ENCODE measurements around the gene ZMAT2.
"Not testable (repeated sequence)": the region's sequence is repeated elsewhere in the genome, so short reads cannot be mapped to it uniquely, and the experiment has no call there.

The ZMAT2 gene, protein sequence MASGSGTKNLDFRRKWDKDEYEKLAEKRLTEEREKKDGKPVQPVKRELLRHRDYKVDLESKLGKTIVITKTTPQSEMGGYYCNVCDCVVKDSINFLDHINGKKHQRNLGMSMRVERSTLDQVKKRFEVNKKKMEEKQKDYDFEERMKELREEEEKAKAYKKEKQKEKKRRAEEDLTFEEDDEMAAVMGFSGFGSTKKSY

DNA sequence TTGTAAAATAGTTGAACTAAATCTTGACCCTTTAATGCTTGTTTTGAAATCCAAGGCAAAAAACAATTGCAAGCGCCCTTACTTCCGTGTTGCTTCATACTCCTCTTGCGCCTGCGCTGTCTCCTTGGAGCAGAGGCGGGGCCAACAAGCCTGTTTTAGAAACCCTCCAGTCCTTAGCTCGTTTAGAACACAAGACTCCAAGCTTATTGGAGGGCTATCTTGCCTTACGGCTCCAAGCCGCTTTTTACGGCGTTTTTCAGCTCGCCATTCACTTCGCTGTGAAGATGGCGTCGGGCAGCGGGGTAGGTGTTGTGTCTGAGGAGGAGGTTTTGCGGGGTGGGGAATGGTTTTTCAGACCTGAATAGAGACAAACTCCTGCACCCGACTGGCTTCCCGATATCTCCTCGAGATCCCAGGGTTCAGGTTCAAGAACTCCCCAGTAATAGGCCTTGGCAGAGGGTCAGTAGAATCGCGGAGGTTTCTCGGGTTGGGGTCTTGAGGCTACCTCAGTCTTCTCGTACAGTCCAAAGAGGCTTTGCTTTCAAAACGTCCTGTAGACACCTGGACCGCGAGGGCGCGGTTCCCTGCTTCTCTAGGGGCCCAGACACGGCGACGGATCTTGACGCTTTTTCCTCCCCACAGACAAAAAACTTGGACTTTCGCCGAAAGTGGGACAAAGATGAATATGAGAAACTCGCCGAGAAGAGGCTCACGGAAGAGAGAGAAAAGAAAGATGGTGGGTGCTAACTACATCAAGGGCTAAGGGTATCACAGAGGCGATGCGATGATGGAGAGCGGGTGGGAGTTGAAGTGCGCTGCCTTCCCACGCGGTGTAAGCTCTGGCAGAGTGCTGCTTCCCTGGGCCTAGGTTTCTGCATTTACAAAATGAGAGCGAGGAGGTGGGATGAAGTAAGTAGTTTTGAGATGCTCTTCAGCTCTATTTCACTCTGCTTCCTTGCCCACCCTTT lies at the start of gene ZMAT2:
Gene ZMAT2, plus strand, starts transcription at position 271 of the 968 bp plus-strand sequence. Its CDS starts 14 bp downstream, at position 285.
- peak; percentile 98 for DNase-seq

DNA sequence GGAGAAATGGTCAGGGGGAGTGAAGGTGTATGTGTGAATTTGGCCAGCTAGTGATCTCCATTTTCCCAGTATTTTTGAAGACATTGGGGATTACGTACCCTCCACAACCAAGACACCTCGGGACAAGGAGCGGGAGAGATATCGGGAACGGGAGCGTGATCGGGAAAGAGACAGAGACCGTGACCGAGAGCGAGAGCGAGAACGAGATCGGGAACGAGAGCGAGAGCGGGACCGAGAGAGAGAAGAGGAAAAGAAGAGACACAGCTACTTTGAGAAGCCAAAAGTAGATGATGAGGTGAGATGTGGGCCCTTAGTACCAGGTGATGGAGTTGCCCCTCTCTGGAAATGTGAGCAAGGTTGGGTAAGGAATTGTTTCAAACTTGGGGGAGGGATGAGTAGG lies 41.4 kb upstream of the ZMAT2 start:
- DNase-seq = no peak

DNA sequence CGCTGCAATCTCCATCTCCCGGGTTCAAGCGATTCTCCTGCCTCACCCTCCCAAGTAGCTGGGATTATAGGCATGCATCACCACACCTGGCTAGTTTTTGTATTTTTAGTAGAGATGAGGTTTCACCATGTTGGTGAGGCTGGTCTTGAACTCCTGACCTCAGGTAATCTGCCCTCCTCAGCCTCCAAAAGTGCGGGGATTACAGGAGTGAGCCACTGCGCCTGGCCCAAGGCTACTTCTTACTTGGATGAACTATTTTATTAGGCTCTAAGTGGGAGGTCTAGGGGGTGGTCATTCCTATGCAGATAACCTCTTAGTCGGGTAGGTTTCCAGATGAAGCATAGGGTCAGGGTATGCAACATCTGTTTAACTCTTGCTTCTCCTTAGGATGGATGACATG lies 39.9 kb upstream of the ZMAT2 start:
- not testable (repeated sequence) for DNase-seq

DNA sequence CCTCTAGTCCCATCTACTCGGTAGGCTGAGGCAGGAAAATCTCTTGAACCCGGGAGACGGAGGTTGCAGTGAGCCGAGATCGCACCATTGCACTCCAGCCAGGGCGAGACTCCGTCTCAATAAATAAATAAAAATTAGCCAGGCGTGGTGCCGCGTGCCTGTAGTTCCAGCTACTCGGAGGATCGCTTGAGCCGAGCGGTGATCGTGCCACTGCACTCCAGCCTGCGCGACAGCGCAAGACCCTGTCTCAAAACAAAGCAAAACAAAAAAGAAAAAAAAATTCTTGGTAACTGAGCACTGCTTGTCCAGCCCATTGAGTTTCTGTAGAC lies 36.3 kb upstream of the ZMAT2 start:
- DNase-seq = no peak

DNA sequence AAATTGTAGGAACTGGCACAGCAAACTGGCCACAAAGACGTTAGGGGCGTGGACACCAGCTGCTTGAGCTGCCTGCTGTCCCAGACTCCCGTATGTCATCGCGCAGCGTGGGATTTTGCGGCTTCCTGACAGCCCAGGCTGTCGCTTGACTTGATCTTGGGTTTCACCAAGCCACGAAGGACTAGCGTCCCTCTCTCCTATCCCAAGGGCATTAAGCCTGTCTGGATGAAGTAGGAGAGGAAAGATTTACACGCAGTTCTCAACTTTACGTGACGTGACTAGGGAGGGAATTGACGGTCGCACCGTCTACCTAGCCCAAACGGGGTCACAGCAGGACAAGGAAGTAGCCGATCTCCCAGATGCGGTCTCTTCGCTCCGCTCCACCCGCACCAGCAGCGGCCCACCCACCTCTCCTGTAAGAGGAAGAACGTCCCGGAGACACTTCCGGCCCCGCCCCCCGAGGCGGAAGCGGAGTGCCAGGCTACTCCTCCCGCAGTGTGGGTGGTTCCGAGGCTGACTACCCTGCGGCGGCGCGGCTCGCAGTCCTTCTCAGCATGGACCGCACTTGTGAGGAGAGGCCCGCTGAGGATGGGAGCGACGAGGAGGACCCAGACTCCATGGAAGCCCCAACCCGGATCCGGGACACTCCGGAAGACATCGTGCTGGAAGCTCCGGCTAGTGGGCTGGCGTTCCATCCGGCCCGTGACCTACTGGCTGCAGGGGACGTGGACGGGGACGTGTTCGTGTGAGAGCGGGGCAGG lies 35.7 kb upstream of the ZMAT2 start, which contains the start of gene WDR55:
Gene WDR55, plus strand, starts transcription at position 546 of the 761 bp plus-strand sequence. Its CDS starts 9 bp downstream, at position 555.
- peak; percentile 97 for DNase-seq

DNA sequence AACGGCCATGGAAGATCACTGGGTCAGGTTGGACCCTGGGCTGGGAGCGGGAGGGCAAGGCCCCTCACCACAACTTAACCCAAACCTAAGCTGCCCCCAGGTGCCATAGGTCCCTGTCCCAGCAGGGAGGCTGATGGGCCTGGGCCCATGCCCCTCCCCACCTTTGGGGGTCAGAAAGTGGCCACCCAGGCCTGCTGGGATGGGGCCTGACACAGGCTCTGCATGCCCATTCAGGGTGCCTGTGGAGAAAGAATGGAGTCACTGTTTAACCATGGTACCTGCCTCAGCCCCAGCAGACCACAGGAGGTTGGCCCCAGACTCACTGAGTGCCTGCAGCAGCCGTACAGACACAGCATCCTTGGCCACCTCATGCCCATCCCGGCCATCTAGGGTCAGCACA lies 29.2 kb upstream of the ZMAT2 start:
- not testable (repeated sequence) for DNase-seq

DNA sequence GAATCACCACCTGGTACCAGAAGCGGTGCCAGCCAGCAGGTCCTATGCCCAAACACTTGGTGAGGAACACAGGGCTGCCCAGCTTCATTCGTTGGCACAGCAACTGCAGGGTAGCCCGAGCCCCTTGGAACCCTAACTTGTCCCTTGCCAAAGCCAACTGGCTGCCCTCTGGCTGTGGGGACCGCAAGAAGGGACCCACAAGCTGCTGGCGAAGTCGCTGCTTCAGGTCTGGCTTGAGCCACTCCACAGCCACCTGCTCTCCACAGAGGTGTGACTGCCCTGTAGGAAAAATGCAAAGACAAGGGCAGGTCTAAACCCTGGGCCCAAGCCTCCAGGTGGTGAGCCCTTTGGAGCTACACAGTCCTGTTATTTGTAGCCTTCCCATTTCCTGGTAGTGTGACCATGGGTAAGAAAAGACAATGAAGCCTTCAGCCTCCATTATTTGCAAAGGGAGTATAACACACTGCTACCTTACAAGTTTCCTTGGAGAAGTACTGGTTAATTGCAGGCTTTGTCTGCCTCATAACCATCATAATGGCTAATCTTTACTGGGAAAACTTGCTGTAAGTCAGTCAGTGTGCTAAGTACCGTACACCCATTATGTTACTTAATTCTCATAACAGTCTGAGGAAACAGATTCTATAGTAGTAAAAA lies 28.6 kb upstream of the ZMAT2 start:
- no peak for DNase-seq

DNA sequence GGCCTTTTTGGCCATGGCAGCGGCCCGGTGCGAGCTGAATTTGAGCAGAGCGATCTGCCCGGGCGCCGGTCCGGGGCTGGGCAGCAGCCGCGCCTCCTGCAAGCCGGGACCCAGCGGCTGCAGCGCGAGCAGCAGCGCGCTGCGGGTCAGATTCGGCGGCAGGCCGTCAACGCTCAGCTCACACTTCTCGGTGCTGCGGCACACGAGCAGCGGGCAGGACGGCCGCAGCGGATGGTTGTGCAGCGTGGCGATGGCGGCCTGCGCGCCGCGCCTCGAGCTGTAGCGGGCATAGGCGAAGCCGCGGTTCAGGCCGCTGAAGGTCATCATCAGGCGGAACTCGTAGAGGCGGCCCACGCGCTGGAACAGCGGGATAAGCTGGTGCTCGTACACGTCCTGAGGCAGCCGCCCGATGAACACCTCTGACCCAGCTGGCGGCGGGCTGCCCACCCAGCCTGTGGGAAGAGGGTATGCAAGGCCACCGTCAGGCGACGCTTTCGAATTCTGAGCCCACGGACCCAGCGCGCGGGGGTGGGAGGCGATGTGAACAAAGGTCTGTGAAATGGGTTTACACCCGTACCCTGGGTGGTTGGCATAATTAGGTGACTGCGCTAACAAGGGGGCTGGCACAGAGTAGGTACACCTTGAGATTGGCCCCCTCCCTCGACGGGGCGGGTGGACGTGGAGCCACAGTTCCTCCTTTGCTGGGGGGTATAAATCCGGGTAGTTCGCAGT lies 27.6 kb upstream of the ZMAT2 start:
- DNase-seq = peak; percentile 25

DNA sequence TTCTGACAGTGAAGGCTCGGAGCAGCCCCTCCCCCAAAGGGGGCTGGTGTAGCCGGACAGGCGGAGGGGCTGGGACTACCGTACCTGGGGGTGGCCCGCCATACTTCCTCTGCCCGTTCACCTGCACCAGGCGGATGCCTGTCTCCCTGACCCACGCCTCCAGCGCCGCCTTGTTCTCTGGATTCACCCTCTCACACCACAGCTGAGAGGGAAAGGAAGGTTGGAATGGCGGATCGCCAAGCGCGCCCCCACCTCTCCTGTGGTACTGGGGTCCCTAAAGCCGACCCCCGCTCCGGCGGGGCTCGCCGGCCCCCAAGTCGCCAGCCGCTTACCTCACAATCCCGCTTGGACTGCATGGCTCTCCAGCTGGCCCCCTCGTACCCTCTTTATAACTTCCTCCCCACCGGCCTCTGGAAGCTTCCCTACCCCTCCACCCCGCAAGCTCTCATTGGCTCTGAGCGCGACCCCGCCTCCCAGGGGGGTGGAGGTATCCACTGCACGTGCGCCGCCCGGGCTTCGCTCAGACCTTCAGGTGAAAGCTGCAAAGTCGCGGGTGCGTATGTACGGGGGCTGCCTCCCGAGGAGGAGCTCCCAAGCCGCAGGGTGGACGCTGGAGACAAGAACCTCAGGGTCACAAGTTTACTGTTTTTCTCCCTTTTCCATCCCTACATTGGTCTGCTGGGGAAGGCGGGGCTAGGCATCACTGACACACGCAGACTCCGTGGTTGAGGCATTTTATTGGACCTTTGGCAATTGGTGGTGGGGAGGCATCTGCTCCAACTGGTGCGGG lies 26.9 kb upstream of the ZMAT2 start, which contains the start of gene DND1:
Gene DND1, minus strand, starts transcription at position 390 of the 790 bp plus-strand sequence. Its CDS starts 34 bp downstream, at position 356.
- DNase-seq = no peak

DNA sequence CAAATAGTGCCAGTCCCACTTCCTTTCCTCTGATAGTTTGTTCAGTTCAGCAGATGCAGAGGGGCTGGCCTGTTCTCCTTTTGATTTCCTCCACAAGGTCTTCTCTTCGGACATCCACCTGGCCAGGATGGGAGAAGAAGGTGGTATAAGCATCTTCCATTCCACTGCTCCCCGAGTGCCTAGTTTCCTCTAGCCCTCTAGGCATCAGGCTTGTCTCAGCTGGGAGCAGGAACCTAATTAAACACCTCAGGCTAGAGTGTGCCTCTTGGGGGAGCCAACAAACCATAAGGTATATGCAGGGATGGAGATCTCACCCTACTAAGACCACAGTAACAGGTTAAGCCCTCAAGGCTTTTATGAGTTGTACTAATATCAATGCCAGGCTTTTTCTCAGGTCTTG lies 26.0 kb upstream of the ZMAT2 start:
- DNase-seq = no peak

DNA sequence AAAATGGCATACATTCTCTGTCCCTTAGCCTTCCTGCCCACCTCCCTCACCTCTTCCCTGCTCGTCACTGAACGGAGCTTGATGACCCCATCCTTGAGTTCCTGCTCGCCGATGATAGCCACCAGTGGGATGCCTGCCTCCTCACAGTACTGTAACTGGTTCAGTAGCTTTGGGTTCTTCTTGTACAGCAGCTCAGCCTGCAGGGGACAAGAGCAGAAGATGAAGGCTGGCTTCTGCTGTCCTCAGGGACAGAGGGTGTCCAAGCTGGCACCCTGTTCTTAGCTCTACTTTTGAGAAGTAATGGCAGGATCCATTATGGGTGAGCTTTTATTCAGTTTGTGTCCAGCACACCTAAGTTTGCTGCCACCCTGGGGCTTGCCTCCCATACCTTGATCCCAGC lies 25.6 kb upstream of the ZMAT2 start:
- DNase-seq = no peak

DNA sequence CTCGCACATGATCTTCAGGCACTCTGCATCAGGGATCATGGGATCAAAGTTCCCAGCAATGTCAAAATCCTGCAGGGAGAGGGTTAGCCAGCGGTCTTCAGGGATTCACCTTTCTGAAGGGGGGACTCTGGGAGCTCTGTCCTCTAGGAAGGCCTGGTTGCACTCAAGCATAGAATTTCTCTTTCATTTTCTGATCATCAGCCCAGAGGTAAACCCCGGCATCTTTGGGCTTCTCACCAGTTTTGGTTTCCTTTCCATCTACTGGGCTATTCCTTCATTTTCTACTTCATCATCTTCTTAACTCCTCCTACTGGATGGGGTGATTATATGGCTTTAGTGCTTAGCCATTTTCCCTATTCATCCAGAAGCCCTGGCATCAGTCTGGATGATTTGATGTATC lies 22.3 kb upstream of the ZMAT2 start:
- peak; percentile 54 for DNase-seq

DNA sequence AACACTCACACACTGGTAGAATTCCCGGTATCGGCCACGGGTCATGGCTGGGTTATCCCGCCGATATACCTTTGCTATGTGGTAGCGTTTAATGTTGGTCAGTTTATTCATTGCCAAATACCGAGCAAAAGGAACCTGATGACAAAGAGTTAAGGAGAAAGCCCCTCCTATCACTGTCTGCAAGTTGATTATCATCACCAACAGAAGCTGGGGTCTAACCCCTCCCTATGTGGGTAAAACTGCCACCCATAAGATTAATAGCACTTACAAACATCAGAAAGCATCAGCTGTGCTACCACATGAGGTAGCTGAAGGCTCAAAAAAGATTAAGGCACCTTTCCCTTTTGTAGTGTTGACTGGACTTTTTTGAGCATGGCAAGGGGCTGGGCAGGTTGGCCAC lies 21.3 kb upstream of the ZMAT2 start:
- DNase-seq = no peak

DNA sequence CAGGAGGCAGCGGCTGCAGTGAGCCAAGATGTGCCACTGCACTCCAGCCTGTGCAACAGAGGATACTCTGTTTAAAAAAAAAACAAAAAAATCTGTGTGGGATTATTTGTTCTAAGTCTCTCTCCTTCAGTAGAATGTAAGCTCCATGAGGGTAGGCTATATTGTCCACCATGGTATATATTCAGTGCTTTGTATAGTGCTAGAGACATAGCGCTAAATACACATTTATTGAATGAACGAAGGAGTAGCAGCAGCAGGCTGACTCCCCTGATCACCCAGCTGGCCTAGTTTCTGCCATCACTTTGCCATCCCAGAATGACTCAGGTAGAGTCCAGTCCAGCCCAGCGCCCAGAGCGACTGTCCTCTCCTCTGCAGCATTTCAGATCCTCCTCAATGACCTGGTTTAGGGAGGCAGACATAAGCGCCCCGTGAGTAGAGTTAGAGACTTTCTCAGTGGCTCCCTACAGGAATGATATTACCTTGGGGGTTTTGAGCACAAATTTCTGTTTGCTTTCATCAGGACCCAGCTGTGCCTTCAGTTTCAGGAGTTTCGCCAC lies 9.8 kb upstream of the ZMAT2 start:
- DNase-seq = no peak

DNA sequence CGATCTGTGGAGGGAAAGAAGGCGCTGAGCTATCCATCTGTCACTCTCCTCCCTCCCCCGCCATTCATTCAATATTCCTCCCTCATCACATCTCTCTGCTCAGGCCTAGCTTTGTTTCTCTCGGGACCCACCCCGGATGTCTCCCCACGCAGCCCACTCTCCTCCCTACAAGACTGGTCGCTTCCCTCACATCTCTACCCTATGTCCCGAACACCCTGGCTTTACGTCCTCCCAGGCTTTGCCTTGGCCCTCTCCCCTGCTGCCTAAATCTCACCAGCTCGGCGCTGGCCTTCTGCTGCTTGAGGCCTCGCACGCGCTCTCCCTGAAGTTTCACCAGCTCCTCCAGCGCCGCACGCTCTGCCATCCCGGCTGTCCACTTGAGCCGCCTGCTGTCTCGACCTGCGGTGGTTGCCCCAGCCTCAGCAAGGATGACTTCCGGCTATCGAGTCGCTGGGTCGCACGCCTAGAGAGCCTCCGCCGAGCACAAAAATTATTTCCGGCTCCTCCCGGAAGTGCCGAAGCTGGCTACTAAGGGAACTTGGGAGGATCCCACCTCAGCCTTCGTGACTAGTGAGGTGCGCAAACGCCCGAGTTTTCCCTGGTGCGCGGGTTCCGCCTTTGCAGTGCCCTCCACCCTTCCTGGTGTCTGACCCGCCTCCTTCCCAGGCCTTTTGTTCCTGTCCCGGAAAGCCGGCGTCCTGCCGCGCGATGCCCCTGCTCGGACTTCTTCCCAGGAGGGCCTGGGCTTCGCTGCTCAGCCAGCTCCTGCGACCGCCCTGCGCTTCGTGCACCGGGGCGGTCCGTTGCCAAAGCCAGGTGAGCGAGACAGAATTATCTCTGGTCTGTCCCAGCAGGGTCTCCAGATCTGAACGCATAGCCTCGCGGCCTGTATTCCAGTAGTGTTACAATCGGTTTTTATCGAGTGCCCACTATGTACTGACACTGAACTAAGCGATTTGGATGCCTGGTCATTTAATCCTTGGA lies 9.0 kb upstream of the ZMAT2 start, which contains the start of the genes HARS1 and HARS2:
Gene HARS1, minus strand, starts transcription at position 430 of the 984 bp plus-strand sequence. Its CDS starts 66 bp downstream, at position 364.
Gene HARS2, plus strand, starts transcription at position 515 of the 984 bp plus-strand sequence. Its CDS starts 194 bp downstream, at position 709.
- DNase-seq = peak; percentile 97

DNA sequence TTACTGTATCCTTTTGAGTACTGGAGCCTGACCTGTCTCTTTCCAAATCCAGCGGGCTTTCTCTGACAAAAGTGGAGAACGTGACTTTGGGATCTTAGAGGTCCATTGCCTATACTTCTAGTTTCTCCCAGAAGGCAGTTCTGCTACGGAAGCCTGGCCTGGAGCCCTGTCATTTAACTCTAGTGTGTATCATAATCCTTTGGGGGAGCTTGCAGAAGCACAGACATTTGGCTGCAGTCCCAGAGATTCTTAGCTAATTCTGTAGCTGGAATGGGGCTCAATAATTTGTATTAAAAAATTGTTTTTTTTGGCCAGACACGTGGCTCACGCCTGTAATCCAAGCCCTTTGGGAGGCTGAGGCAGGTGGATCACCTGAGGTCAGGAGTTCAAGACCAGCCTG lies 6.0 kb upstream of the ZMAT2 start:
- DNase-seq = no peak

DNA sequence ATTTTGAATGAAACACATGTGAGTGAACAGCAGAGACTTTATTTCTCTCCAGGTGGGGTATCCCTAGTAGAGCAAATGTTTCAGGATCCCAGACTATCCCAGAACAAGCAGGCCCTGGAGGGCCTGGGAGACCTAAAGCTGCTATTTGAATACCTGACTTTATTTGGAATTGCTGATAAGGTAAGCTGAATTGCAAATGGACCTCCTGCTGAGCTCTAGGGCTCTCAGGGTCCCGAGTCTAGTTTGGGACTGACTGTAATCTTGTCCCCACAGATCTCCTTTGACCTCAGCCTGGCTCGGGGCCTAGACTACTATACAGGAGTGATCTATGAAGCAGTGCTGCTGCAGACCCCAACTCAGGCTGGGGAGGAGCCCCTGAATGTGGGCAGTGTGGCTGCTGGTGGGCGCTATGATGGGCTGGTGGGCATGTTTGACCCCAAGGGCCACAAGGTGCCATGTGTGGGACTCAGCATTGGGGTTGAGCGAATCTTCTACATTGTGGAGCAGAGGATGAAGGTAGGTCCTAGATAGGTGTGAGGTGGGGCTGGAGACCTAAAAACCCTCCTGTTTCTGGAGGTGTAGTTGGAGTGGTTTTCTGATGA lies 3.3 kb upstream of the ZMAT2 start:
- DNase-seq = no peak

DNA sequence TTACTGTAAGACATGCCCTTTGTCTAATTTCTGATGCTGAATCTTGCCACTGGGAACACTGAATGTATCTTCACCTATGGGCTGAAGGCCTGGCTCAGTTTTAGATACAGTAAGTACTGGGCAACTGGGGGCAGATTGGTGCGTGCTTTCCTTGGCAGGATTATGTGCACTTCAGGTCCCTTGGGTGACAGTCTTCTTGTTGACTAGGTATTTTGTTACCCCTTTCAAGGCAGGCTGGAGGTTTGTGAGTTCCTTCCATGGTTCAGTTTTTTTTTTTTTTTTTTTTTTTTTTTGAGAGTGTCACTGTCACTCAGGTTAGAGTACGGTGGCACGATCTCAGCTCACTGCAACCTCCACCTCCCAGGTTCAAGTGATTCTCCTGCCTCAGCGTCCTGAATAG lies 7.6 kb downstream of the ZMAT2 start:
- no peak for DNase-seq

DNA sequence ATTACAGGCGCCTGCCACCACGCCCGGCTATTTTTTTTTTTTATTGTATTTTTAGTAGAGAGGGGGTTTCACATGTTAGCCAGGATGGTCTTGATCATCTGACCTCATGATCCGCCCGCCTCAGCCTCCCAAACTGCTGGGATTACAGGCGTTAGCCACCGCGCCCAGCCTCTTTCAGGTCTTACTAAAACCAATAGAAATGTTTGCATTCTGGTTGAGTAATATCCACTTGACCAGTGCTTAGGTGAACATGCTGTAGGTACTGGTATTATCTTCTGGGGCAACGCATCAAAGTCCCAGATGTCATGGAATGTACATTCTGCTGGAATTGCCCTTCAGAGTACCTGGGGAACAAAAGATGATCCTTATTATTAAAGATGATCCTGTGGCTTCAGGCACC lies 8.5 kb downstream of the ZMAT2 start:
- DNase-seq = not testable (repeated sequence)
